HG03442 (cell line): ENCODE results near the gene MAP4K3.

ENCODE experiments used
- ATAC-seq: cut with Tn5 transposase; IDR thresholded peaks from one replicate; pipeline ENCODE4 v1.9.1; 2021; ENCODE audit warnings: mild to moderate bottlenecking, moderate library complexity; ENCODE audit not compliant: unreplicated experiment

MAP4K3 gene

DNA sequence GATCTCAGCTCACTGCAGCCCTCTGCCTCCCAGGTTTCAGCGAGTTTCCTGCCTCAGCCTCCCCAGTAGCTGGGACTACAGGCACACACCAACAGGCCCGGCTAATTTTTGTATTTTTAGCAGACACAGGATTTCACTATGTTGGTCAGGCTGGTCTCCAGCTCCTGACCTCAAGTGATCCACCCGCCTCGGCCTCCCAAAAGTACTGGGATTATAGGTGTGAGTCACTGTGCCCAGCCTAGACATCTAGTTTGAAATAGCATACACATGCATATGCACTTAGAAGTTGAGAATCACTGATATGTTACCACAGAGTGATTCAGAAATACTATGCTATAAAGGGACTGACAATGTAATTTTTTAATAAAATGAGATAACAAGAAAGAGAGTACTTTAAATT lies 123.5 kb downstream of the MAP4K3 start:
- ATAC-seq: no peak

DNA sequence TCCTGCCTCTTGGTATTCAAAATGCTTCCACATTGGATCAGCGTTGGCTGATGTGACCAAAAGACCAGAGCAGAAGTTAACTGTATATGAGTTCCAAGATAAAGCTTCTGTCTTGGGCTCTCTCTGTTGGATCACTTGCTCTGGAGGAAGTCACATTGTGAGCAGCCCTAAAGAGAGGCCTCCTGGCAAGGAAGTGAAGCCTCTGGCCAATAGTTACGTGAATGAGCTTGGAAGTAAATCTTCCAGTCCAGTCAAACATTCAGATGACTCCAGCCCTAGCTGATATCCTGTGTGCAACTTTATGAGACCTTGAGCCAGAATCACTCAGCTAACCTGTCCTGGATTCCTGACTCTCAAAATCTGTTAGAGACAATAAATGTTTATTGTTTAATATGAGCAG lies 125.6 kb downstream of the MAP4K3 start:
- ATAC-seq: no peak

DNA sequence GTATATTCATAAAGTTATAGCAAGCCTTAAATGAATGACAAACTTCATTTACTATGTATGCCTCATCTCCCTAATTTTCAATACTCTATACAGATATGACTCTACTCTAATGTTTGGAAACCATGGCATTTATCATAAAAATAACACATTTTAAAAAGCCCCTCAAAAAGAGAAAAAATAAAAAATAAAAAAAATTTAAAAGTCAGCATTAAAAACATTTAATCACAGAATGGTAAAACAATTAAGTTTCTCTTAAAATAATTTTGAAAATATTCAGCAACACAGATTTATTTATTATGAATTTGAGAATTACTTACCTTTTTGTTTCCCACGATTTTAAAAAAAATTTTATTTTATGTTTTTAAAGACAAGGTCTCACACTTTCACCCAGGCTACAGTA lies 128.3 kb downstream of the MAP4K3 start:
- ATAC-seq: no peak

DNA sequence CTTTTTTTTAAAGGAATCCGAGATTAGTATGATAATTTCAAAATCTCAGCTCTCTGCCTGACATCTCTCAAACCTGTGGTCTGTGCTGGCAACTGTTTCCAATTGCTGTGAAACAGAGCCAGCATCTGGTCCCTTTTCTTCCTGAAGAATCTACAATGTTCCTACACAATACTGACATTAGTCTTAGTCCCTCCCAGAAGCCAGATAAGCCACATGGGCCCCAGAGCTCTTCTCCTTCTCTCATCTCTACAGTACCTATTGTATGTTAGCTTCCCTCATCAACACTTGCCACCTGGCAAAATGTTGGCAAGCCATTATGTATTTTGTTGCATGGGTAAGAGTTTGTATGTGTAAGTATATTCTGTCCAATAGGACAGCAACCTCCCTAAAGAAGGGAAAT lies 130.5 kb downstream of the MAP4K3 start:
- ATAC-seq: no peak

DNA sequence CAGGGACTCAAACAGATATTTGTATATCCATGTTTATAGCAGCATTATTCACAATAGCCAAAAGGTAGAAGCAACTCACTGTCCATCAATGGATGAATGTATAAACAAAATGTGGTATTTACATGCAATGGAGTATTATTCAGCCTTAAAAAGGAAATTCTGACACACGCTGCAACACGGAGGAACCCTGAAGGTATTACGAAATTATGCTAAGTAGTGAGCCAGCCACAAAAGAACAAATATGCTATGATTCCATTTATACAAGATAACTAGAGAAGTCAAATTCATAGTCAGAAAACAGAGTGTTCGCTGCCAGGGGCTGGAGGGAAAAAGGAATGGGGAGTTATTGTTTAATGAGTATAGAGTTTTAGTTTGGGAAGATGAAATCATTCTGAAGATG lies 132.4 kb downstream of the MAP4K3 start:
- no peak for ATAC-seq

DNA sequence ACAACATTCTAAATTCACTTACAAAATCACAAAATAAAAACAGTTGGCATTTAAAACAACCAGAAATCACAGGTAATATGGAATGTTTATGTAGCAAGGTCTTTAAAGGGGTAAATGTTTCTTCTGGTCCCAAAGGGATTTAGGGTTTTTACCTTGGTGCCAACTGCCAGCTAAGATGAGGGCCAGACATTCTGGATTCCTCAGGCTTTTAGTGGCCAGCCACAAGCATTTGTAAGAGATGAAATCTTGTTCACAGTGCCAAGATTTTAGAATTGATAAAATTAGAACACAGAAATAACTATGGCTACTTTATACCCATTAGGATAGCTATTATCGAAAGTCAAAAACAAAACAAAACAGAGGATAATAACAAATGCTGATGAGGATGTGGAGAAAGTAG lies 132.9 kb downstream of the MAP4K3 start:
- no peak for ATAC-seq

DNA sequence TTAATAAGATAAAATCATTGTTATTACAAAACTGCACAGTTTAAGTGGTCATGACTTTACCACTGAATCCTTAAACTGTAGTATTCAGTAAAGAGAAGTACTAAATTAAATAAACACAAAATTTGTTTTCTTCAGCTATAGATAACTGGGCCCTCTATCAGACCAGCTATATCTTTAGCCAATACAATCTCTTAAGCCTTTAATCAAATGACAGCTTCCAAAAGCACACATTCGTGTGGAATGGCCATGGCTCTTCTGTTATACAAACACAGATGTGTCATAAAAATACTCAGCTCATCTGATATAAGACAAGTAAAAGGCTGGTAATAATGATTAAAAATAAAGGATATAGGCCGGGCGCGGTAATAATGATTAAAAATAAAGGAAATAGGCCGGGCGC lies 135.7 kb downstream of the MAP4K3 start:
- no peak for ATAC-seq

DNA sequence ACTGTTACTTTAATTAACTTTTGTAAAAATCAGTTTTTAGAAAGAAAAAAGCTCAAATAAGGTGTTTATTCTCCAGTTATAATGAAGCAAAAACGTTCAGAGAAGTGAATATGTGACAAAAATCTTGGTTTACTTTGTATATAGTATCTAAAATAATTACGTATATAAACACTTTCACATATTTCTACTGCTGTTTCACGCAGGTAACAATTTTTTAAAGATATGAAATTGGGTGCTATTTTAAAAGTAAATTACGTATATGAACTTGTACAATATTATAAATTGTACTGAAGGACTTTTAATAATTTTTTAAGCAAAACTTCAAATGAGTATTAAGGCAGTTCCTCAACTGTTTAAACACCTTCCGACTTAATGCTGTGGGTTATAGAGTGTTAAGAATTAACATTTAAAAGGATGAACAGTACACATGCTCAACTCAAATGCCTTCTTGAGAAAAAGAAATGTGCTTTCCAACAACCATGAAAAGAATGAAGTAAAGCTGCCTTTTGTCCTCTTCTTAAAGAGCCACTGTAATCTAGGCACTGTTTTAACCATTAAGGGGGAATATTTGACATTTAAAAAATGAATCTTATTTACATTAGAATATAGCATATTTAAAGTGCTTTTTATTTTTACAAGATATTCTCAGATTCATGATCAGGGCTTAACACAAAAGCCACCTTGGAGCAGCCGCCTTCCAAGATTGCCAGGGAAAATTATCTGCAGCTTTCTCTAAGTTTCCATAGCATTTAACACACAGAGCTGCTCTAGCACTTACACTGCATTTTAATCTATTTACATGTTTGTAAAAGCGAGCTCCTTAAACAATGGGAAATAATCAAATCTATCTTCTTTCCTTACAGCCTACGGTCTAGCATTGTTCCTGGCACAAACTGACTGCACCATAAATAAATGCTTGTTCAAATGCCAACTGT lies 136.8 kb downstream of the MAP4K3 start:
- no peak for ATAC-seq

DNA sequence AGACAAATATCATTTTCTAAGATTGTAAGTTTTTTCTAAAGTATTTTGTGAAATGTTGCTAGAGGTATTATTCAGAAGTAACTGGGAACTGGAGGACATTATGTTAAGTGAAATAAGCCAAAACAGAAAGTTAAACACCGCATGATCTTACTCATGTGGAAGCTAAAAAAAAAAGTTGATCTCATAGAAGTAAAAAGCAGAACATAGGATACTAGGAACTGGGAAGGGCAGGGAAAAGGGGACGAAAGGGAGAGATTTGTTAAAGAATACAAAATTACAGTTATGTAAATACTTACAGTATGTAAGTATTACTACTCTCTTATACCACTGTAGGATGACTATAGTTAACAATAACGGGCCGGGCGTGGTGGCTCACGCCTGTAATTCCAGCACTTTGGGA lies 146.7 kb downstream of the MAP4K3 start:
- ATAC-seq: no peak

DNA sequence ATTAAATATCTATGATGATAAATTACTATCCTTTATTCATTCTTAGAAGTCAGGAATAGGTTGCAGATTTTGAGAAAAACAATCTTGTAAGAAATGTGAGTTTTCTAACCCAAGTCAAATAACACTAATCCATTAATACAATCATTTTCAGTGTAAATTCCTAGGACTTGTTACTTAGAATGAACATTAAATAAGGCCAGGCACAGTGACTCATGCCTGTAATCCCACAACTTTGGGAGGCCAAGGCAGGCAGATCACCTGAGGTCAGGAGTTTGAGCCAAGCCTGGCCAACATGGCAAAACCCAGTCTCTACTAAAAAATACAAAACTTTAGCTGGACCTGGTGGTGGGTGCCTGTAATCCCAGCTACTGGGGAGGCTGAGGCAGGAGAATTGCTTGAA lies 147.5 kb downstream of the MAP4K3 start:
- no peak for ATAC-seq

DNA sequence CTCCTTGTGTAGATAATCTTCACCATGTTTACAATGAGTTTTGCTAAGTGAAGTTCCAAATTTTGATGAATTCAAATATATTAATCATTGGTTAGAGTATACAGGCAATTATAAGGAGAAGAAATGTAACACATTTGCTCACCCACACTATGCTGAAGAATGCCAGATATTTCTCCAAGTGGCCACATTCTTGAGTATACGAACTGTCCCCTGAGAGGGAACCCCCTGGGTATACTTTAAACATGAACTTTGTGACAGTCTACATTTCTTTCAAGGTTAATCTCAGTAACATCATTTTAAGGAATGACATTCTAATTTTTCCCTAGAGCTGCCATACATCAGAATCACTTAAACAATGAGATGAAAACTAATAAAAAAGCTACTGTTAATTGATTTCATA lies 153.5 kb downstream of the MAP4K3 start:
- ATAC-seq: no peak

DNA sequence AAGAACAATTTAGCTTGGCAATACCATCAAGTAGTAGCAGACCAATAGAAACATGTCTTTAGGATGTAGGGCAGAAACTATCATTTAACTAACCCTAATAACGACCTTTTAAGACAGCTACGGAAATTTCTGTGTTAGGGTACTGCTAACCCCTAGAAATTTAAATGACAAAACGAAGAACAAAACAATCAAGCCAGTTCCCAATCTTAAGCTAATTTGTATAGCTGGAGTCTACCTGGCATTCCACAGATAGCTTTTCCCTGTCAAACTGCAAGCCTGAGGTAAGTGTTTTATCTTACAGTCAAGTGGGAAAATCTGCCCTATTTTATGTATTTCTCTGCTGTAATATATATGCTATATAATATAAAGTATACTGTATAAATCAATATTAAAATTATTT lies 155.7 kb downstream of the MAP4K3 start:
- ATAC-seq: no peak

DNA sequence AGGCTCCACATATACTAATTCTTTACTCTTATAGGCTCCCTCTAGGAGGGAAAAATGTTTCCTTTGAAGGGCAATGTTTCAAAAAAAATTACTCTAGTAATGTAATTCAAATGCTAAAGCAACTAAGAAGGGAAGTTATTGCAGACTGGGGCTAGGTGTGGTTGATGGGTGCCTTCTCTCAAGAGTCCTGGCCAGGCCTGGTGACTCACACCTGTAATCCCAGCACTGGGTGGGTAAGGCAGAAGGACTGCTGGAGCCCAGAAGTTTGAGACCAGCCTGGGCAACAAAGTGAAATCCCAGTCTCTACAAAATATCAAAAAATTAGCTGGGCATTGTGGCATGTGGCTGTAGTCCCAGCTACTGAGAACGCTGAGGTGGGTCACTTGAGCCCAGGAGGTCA lies 162.1 kb downstream of the MAP4K3 start:
- no peak for ATAC-seq

DNA sequence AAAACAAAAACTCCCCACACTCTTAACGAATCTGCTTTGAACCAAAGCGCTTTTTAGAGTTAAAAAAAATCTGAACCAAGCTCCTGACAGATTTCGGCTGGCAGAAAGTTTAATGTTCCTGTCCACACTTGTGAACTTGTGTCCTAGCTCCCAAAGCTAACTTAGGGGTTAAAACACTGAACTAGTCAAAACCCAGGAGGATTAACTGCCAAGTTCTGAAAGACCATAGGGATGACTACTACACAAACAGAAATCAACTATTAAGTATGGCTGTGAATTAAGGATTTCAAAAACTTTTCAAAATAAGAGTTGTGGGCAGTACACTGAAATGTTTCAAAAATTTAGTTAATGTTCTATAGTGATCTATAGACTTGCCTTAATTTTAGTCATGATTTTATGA lies 167.1 kb downstream of the MAP4K3 start:
- no peak for ATAC-seq

DNA sequence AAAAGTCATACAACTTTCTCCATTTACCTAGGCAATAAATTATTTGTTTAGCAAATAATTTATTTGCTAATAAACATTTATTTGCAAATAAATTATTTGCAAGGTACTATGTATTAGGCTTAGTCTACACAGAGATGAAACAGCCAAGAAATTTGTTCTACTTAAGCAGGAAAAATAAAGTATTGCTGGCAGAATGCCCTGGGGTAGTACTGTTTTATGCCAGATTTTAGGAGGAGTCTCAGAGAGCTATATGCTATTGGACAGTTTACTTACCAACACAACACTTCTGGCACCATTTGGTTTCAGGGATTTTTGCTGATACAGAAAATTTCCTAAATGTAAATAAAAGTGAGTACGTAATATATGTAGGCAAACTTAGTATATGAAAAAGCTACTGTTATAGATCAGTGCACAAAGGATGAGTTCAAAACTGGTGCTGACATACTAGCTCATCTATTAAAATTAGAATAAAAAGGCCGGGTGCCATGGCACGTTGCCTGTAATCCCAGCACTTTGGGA lies 170.1 kb downstream of the MAP4K3 start:
- ATAC-seq: no peak

DNA sequence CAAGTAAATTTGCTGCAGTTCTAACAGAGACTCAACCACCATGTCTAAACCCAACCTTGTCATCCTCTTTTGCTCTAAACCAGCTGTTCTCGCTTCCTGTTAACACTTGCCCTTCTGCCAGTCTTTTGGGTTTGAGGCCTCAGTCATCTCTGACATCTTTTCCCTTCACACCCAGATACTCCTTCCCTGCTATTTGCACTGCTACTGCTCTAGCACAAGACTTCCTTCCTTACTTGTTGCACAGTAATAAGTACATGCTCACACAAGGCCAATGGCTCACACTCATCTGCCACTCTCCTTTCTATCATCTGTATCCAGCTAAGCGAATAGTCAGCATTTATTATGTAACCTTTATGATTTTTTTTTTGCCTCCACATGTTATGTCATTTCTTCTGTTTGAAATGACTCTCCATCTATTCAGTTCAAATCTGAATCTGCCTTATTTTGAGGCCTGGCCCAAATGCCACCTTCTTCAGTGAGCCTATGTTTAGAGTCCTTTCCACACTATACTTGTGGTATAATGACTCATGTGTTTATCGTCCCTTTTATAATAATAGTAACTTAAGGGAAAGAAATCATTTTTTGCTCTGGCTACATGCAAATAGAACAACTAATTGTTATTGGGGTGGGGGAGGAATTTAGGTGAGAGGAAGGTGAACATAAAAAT lies 170.8 kb downstream of the MAP4K3 start:
- ATAC-seq: peak; percentile 77

DNA sequence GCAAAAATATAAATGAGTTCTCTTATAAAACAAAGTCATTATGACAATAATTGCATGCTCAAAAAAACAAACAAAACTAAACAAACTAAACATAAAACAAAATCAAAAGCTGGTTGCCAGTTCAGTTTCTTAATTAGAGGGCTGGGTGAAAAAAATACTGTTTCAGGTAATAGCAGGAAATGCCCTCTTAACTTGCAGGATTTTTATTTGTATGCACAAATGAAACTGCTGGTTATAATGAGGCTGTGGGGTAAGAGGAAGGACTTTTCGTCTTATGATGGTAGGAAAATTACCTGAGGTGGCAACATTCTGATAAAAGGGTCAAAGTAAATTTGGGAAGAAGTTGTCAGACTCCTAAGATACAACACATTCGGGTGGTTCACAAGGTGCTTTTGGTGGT lies 171.8 kb downstream of the MAP4K3 start:
- ATAC-seq: no peak

DNA sequence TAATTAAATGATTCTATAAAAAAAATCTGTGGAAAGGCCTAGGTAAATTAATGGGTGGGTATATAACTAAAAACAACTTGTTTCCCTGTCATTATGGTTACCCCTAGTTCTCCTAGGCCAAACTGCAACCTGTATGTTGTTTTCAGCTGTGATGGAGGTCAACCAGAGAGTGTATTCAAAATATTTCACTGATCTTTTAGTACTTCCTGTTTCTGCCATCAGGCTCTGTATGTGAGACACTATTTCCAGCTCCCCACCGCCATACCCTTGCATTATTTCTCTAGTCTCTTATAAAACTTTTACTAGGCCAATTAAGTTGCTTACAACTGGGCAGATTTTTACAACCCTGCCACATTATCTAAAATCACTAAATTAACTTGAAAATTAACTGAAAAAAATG lies 172.4 kb downstream of the MAP4K3 start:
- peak; percentile 71 for ATAC-seq

DNA sequence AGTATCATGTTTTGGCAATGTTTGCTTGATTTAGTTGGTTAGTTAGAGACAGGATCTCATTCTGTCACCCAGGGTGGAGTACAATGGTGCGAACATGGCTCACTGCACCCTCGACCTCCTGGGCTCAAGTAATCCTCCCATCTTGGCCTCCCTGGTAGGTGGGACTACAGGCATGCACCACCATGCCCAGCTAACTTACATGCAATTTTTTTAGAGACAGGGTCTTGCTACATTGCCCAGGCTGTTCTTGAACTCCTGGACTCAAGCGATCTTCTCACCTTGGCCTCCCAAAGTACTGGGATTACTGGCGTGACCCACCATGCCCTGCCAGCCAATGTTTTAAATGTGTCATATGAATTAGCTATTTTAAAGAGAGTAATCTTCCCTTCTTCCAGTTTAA lies 177.0 kb downstream of the MAP4K3 start:
- no peak for ATAC-seq

DNA sequence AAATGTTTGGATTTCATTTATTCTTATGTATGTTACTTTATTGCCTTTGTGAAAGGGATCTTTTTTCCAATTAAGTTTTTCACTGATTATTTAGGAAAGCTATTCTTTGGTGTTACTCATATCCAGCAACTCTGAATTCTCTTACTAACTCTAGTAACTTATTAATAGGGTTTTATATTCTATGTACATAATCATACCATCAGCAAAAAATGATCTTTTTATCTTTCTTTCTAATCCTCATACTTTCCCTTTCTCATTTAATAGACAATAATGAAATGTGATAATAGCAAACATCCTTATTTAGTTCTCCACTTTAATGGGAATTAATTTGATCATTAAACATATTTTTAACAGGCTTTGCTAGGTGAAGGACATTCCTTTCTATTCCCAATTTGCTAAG lies 181.0 kb downstream of the MAP4K3 start:
- ATAC-seq: no peak

DNA sequence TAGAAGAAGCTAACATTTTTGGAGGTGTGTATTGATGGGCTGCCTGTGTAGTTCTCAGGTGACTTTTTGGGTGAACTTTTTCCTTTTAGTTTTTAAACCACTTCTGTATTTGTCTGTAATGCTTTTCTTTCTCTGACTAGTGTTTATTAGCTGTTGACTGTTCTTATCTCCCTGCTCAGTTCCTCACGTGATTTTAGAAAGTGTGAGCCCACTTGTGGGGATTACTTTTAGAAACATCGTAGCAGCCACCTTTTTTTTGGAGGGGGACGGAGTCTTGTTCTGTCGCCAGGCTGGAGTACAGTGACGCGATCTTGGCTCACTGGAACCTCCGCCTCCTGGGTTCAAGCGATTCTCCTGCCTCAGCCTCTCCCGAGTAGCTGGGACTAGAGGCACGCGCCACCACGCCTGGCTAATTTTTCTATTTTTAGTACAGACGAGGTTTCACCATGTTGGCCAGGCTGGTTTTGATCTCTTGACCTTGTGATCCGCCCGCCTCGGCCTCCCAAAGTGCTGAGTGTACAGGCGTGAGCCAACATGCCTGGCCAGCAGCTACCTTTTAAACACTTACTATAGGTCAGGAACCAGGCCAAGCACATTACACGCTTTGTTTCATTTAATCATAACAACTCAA lies 184.1 kb downstream of the MAP4K3 start:
- no peak for ATAC-seq
